Measurements from ENCODE around the gene OR2T2.
"Not testable (repeated sequence)": the region's sequence is repeated elsewhere in the genome, so short reads cannot be mapped to it uniquely, and the experiment has no call there.

The OR2T2 gene

DNA sequence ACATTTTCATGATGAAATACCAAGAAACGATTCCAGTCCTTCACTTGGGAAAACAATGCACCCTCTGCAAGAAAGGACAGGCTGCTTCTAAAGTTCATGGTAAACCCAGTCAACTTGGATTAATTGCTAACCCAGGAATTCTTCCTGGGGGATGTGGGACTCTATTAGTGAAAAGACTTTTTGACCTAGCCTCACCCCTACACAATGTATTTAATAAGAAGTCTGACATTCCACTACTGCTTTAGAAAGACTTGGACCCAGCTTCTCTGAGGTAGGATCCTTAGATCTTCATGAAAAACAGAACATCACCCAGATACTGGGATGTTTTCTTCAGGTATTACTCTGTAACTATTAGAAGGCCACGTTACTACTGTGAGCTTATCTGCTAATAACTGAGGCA lies at the start of gene OR2T2:
Gene OR2T2, plus strand, starts transcription at position 239 of the 400 bp plus-strand sequence. CDS start 7,161 bp downstream, outside the sequence.
- H3K4me3 ChIP-seq (replicated peaks in 1 of 2; ENCODE audit: low read depth in 2 of 2, low read length in 2 of 2); DNase-seq (ENCODE audit: low read depth in 2 of 2): not testable (repeated sequence)

DNA sequence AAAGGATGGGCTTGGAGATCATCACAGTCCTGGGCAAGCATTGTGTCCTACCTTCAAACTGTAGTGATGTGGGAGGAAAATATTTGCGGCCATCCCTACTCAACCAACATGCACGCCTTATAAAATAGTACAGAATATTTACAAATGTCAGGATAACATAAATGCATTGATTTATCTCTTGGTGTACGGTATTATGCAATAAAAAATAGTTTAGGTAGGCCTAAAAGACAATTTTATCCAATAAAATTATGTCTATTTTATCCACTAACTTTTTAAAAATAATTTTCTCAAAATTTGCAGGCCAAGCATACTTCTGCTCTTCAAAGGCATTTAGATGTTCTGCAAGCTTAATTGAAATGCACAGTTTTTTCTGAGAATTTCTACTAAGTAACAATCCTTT lies 42.7 kb upstream of the OR2T2 start, which contains the start of gene OR2T1:
Gene OR2T1, plus strand, starts transcription at position 301 of the 400 bp plus-strand sequence. CDS start 3,100 bp downstream, outside the sequence.
- H3K4me3 ChIP-seq (replicated peaks in 1 of 2; ENCODE audit: low read depth in 2 of 2, low read length in 2 of 2), result no peak within 1 kb of the TSS
- no peak for DNase-seq (ENCODE audit: low read depth in 2 of 2)
- TF ChIP-seq CTCF (IDR thresholded peaks at IDR 0.05; ENCODE audit: low read depth, low read length), result no peak

DNA sequence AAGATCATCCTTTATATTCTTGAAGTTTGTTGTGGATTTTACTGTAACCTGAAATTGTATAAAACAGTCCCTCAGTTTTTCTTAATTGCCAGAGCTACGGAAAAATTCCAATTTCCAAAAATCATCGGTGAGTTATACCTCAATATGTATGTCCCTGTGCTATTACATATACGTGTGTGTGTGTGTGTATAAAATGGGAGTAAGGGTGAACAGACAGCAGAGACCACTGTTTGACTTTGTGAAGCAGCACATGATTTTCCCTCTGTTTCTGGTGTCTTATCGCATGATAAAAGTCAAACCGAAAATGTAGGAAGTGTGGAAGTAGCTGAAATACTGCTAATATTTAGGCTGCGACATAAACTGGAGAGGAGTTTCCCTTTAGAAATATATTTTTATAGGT lies 41.4 kb upstream of the OR2T2 start:
- no peak for TF ChIP-seq CTCF (IDR thresholded peaks at IDR 0.05; ENCODE audit: low read depth, low read length)
- peak; percentile 0 to 1 for DNase-seq (ENCODE audit: low read depth in 2 of 2)
- H3K4me3 ChIP-seq (replicated peaks in 1 of 2; ENCODE audit: low read depth in 2 of 2, low read length in 2 of 2), result no peak overlapping the region

DNA sequence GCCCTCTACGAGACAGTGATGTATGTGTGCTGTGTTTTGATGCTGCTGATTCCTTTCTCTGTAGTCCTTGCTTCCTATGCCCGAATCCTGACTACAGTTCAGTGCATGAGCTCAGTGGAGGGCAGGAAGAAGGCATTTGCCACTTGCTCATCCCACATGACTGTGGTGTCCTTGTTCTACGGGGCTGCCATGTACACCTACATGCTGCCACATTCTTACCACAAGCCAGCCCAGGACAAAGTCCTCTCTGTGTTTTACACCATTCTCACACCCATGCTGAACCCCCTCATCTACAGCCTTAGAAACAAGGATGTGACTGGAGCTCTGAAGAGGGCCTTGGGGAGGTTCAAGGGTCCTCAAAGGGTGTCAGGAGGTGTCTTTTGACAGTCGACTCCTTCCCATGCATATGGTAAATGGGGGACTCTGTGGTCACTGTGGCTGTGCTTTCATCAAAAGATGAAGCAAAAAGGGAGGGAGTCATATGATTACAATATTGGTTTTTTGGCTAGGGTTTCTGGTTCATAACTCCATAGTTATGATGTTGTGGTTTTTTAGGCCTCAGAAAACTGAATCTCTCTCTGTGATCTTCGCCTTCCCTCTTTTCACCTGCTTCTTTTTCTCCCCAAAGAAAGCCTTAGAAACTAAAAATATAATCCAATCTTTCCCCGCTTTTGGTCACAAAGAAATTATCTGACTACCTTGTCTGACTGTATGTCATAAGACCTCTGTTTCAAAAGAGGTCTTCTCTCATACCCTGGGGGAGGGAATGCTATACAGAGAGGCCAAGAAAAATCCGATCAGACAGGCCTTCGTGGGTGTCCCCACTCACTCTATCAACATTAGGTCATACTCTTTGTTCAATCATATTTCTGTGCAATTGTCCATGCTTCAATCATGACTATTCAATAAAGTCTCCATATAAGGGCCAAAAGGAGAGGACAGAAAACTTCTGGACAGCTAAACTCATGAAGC lies 38.4 kb upstream of the OR2T2 start:
- DNase-seq (ENCODE audit: low read depth in 2 of 2), result no peak
- H3K4me3 ChIP-seq (replicated peaks in 1 of 2; ENCODE audit: low read depth in 2 of 2, low read length in 2 of 2), result no peak overlapping the region
- TF ChIP-seq CTCF (IDR thresholded peaks at IDR 0.05; ENCODE audit: low read depth, low read length), result no peak

GRCh38 chr1:248416226-248416625 lies 29.2 kb upstream of the OR2T2 start:
- no peak for TF ChIP-seq CTCF (IDR thresholded peaks at IDR 0.05; ENCODE audit: low read depth, low read length)
- no peak overlapping the region for H3K4me3 ChIP-seq (replicated peaks in 1 of 2; ENCODE audit: low read depth in 2 of 2, low read length in 2 of 2)
- no peak for DNase-seq (ENCODE audit: low read depth in 2 of 2)

- H3K4me3 ChIP-seq (replicated peaks in 1 of 2; ENCODE audit: low read depth in 2 of 2, low read length in 2 of 2), result no peak overlapping the region
- no peak for DNase-seq (ENCODE audit: low read depth in 2 of 2)
- TF ChIP-seq CTCF (IDR thresholded peaks at IDR 0.05; ENCODE audit: low read depth, low read length), result no peak
These were observed 27.6 kb upstream of the OR2T2 start for GRCh38 chr1:248417854-248418253.

DNA sequence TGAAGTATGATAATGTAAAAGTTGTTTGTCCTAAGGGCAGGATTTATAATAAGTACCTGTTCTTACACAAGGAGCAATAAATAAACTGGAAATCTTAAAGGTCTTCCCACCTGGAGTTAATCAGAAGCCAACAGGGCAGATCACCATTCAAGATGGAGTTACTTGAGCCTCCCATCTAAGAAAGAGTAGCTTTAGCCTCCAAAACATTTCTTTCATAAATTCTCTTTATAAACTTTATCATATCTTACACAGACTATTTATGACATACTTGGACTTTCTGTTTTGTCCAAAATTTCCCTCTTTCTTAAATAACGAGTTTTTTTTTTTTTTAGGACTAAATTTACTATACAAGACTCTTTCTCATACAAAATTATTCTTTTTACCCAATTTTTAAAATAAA lies 24.1 kb upstream of the OR2T2 start:
- TF ChIP-seq CTCF (IDR thresholded peaks at IDR 0.05; ENCODE audit: low read depth, low read length), result no peak
- no peak overlapping the region for H3K4me3 ChIP-seq (replicated peaks in 1 of 2; ENCODE audit: low read depth in 2 of 2, low read length in 2 of 2)
- DNase-seq (ENCODE audit: low read depth in 2 of 2), result peak in 1 of 2 donors; percentile 16

GRCh38 chr1:248427526-248428191 lies 17.8 kb upstream of the OR2T2 start:
- H3K4me3 ChIP-seq (replicated peaks in 1 of 2; ENCODE audit: low read depth in 2 of 2, low read length in 2 of 2); DNase-seq (ENCODE audit: low read depth in 2 of 2): not testable (repeated sequence)

GRCh38 chr1:248428192-248428533 lies 17.3 kb upstream of the OR2T2 start:
- DNase-seq (ENCODE audit: low read depth in 2 of 2); H3K4me3 ChIP-seq (replicated peaks in 1 of 2; ENCODE audit: low read depth in 2 of 2, low read length in 2 of 2): not testable (repeated sequence)

DNA sequence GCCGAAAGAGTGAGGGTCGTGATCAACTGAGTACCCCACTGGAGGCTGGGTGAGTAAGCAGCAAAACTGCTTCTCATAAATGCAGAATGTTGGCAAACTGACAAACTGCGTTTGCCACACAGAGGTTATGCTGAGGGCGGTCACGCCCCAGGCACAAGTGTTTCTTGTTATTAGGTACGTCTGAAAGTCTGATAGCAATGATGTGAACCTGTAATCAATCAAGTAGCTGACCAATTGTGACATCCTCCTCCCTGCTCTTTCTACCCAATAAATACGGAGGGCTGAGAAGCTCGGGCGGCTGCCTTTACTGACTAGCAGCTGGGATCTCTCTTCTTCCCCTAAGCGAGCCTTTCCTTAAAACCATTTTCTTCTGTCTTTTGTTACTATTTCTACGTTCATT lies 13.8 kb upstream of the OR2T2 start:
- H3K4me3 ChIP-seq (replicated peaks in 1 of 2; ENCODE audit: low read depth in 2 of 2, low read length in 2 of 2); DNase-seq (ENCODE audit: low read depth in 2 of 2): not testable (repeated sequence)

All from cardiac fibroblast (primary cell).